GM15510 (cell line): ENCODE data around the gene PBX2.
A peak's percentile ranks its signal among the peaks of the same experiment; 100 is the strongest.

Experiments
- POLR2A ChIP-seq: IDR thresholded peaks from 3 replicates; pipeline ENCODE4 v1.6.1; 2011; ENCODE audit warnings: borderline replicate concordance; ENCODE audit not compliant: insufficient read length; ENCODE audit errors: extremely low read depth

Gene PBX2

DNA sequence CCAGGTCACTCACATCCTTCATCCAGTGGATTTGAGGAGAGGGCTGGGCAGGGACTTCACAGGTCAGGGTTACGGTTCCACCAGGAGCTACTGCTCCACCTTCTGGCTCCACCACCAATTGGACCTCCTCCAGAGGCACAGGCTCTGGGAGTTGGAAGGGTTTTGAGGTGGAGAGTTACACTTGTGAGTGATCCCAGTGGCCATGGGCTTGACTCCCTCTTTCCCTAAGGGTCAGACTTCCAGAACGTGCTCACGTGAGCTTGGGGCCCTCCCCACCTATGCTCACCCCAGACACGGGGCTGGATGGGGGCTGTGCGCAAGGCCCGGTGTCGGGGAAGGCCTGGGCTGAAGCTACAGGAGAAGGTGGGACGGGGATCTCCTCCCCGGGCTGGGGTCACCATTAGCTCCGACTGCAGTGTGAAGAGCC lies 7.4 kb downstream of the PBX2 start:
- no peak for TF ChIP-seq POLR2A

DNA sequence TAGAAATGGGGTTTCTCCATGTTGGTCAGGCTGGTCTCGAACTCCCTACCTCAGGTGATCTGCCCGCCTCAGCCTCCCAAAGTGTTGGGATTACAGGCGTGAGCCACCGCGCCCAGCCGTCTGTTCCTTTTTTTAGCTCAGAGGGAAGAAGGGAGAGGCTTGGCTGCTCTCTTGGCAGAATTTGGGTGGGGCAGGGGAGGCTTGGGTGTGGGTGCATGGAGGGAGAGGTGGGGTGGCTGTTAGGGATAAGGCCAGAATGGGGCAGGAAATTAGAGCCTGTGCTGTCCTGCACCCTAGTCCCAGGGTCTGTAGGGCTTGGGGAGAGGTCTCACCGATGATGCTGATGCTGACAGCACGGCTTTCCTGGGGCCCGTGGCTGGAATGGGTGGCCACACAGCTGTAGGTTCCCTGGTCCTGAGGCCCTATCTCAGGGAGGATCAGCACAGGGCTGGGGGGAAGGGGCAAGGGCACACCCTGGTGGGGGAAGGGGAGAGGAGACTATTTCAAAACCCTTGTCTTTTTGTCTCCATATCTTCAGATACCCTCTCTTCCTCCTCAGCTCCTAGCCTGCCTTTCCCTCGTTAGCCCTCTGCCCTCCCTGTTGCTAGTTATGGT lies 8.0 kb downstream of the PBX2 start:
- TF ChIP-seq POLR2A: no peak

DNA sequence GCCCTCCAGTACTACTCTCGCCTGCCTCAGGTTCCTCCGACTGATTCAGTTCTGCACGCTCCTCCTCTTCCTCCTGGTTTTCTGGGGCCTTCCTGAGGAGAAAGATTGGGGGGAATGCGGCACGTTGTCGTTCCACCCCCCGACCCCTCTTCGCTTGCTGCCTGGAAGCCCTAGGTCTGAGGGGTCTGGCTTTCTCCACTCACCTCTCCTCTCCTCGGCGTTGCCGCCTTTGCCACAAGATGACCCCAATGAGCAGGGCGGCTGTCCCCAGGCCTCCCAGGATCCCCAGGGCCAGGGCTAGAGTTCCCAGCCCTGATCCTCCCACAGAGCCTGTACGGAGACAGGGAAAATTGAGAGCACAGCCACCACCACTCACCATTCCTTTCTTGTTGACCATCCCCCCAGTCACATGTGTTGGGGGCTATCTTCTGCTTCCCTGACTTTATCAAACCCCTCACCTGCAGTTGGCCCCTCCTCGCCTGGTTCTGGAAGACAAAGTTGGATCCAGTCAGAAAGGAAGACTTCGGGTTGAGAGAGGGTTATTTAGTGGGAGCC lies 8.8 kb downstream of the PBX2 start:
- no peak for TF ChIP-seq POLR2A

DNA sequence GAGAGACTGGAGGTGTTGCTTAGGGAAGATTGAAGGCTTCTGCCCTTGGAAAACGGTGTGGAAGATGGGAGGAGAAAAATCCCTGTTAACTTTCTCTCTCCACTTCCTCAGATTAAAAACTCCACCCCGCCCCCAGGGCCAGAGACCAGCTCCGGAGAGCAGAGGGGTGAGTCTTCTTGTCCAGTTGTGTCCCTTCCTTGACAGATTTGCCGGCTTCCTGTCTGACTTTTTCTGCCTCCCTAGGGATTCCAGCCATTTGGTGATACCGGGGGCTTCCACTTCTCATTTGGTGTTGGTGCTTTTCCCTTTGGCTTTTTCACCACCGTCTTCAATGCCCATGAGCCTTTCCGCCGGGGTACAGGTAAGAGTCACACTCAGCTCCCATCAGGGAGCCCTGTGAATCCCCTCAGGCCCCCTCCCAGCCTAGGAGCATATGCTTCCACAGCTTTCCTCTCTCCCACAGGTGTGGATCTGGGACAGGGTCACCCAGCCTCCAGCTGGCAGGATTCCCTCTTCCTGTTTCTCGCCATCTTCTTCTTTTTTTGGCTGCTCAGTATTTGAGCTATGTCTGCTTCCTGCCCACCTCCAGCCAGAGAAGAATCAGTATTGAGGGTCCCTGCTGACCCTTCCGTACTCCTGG lies 10.1 kb downstream of the PBX2 start:
- TF ChIP-seq POLR2A: no peak

DNA sequence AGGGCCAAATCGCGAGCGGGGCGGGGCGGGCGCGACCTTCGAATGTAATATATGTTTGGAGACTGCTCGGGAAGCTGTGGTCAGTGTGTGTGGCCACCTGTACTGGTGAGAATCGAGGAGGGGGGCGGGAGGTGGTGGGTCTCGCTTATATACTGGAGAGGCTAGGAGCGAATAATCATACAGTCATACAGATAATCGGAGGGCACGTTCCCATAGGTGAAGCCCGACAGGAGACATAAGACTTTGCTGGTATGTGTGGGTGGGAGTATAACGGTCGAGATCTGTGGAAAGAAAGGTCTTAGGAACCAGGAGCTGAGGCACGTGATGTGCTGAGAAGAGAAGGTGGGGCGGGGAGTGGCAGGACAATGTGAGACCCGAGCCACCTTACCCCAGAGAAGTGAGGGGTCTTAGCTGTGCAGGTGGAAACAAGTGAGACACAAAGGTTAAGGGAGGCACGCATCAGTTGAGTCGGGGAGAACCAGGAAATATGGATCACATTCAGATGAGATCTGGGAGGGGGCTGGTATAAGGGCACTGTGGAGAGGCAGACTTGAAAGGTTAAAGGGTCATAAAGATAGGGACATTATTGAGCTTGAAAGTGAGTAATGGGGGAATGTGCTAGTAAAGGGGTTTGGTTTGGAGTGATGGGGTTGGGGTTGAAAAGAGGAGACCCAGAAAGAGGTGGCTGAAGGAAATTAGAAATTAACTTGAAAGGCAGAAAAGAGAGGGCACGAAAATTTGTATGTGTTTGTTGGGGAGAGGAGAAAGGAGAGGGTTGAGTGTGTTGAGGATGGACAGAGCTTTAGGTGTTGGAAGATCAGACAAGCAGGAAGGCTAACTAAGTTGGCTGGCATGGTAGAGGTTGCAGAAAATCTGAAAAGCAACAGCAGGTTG lies 11.2 kb downstream of the PBX2 start:
- peak; percentile 2 for TF ChIP-seq POLR2A

DNA sequence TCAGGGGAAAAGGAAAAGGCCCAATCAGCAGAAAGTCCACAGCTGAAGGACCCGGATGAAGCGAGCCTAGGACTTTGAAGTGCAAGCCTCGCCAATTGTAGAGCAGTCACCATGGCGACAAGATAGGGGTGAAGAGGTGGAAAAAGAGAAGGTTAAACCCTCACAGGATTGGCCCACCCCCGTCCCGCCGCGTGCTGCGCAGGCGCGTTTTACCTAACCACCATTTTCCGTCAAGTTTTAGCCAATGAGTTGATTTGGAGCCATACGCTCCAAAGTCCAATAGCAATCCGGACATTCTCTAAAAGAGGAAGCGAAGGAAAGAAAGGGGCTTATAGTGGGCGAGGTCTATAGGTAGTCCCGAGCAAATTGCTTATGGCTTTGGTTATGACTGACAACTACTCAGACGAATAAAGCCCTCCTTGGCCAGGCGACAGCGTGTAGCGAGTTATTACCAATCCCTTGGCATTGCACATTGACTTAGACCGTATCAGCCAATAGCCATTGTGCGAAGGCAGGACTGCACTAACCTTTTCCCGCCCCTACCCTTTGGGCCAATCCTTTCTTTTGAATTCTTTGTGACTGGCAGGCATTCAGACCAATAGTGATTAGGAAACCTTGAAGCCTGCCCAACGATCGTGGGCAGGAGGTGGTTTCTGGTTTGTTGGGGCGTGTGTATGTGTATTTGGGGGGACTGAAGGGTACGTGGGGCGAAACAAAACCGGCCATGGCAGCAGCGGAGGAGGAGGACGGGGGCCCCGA lies 12.0 kb downstream of the PBX2 start, which contains the start of gene RNF5:
RNF5 (plus strand) TSS at position 618 of the 759 bp plus-strand sequence; CDS start at position 725, 107 bp downstream.
- TF ChIP-seq POLR2A: peak; percentile 49

DNA sequence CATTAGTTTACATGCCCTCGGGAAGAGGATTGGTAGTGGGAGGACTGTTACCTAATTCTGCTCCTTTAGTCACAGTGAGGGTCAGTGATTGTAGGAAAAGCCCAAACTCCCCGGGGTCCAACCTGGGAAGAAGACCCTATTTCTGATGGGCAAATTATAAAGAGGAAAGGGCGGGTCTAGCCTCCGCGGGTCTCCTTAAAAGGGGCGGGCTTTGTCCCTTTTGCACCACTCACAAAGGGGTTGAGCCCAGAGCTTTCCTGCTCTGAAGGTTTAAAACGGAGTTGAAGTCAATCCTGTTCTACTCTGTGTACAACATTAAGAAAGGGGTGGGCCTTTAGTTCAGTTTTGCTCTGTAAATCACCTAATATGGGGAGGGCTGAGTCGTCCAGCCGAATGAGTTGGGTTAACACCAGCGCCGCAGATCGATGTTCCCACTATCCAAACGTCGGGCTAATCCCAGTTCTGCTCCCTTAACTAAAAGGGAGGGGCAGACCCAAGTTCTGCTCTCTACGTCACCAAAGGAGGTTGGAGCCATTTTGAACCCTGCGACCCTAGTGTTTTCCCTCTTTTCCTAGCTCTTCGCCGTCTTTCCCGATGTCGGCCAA lies 12.7 kb downstream of the PBX2 start:
- no peak for TF ChIP-seq POLR2A

DNA sequence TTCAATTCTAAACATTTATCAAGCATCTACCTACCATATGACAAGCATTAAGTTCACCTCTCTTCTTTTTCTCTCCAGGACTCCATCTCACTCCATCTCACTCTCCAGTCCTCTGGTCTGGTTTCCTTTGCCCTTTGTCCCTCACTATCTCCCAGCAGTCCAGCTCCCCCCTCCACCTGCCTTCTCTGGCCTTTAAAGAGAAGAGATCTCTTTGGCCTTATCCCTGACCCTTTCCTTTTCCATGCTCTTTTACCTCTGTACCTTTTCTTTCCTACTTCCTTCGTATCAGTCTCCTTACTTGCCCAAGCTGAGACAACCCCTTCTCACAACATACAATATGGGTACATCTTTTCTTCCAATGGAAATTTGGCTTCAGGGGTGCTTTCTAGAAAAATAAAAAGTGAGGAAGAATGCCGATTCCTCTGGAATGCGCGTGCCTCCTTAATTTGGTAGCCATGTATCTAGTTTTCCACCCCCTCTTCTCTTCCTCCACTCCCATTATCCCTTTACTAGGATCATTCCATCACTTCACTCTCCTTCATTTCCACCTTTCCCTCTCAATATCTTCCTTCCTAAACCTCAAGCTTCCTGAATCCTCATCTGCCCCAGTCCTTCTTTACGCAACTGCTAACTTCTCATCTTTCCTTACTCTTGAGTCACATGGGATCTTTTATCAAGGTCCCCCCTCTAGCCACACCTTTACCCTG lies 13.4 kb downstream of the PBX2 start:
- no peak for TF ChIP-seq POLR2A

DNA sequence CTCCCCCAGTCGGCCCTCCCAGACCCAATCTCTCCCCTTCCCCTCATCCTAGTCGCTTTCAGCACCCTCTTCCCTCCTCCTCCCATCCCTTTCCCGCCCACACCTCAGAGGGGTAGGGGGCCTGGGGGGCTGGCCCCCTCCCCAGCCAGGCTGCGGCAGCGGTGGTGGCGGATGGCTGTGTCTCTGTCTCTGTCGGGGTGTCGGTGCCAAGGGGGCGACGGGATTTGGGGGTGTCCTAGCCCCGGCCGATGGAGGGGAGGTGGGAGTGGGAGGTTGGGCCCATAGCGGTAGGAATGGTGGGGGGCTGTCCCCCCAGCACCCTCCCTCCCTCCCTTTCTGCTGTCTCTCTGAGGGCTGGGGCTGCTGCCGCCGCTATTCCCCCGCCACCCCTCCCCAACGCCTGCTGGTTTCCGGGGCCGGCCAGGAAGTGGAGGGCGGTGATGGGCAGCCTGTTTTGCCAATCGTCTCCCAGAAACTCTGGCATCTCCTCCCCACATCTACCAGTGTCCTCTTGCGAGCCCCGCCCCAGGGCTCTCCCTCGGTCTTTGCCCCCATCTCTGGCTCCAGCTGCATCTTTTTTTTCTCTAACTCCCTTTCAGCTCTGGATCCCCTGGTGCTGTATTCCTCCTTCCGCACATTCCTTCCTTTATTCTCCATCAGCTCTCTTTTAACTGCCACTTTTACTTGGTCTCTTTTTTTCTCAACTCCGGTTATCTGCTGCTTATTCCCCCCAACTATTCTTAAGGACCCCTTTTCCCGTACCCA lies 14.1 kb downstream of the PBX2 start, which contains the start of gene AGPAT1:
AGPAT1 (minus strand) TSS at position 374 of the 765 bp plus-strand sequence. CDS start 4,588 bp downstream, outside the sequence.
- TF ChIP-seq POLR2A: peak; percentile 72

DNA sequence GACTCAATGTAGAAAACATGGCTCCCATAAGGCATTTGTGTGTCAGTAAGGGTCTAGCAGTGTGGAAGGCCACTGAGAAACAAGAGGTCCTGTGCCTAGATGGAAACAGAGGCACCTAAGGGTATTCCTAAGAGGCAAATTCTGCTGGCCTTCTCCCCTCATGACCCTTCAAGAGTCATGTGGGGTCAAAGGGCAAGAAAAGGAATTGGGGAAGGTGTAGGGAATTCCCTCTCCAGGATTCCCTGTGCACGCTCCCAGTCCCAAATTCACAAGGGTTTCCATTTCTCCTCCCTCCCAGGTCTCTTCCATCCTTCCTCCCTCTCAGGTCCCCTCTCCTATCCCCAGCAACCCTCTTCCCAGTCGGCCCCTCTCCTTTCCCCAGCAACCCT lies 14.7 kb downstream of the PBX2 start:
- no peak for TF ChIP-seq POLR2A

DNA sequence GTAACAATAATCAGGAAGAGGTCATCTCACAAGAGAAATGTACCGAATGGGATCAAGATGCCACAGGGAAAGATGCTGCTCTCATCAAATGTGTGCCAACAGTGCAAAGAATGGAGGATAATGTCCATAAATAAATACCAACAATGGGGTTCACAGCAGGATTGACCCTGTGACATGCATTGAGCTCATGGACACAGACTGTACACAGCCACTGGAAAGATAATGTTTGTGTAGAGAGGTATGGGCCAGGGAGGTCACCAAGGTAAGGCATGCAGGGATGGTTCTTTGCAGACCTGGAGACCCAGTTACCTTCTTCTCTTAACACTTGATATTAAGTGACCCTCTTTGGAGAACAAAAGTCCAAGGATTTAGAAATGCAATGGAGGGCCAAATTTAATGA lies 15.6 kb downstream of the PBX2 start:
- TF ChIP-seq POLR2A: no peak

DNA sequence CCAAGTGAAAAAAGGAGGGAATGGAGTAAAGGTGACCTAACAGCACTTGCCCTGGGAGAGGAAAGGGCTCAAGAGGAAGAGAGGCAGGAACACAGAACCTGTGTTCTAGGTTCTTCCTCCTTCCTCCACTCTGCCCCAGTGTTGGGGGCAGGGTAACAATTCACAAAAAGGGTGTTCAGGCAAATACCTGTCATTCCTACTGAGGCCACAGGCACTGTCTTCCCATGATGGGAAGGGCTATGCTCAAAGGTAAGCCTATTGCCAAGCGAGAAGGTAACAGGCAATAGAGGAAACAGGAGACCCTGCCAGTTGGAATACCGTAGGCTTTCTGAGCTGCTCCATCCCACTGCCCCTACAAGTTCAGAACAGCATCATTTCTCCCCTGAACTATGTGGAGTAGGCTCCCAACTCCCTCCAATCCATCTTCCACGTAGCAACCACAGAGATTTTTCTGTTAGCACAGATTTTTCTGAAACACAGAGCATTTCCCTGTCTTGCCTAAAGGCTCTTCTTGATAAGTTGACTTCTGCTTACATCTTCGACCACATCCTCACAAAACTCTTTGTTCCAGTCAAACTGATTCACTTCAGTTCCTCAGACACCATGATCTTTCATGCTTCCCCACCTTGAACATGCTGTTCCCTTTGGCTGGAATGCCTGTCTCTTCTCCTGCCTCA lies 16.8 kb downstream of the PBX2 start:
- TF ChIP-seq POLR2A: no peak
